T47D (cell line): ENCODE data around the gene KRTAP5-4.
A peak's percentile ranks its signal among the peaks of the same experiment; 100 is the strongest.

Experiments used
- DNase-seq, 2 experiments: peaks; one replicate each; pipeline versions ENCODE4 v3.0.0 to v3.0.0-alpha.2; 2011 to 2012; ENCODE audit warnings: low read depth in 1 of 2, low spot score in 1 of 2
- JUND ChIP-seq: IDR thresholded peaks from 2 replicates; pipeline ENCODE4 v1.6.1; 2012; ENCODE audit warnings: low read depth
- in situ Hi-C: cut with HindIII; loops from 2 replicates; pipeline ENCODE4 v1.10.0; 2016; ENCODE audit warnings: low sequenced_read_pairs, low pct_unique_long_range_greater_than_20kb

The KRTAP5-4 gene

GRCh38 chr11:1640076-1640946 lies 18.4 kb upstream of the KRTAP5-4 start:
- in situ Hi-C loops, result no loop called here
- peak; percentile 59 to 64 for DNase-seq
- no peak for TF ChIP-seq JUND

- DNase-seq, result no peak
- in situ Hi-C loops, result no loop called here
- no peak for TF ChIP-seq JUND
Observed at GRCh38 chr11:1639666-1640065, 17.7 kb upstream of the KRTAP5-4 start.

- TF ChIP-seq JUND, result no peak
- in situ Hi-C loops, result no loop called here
- no peak for DNase-seq
Observed at GRCh38 chr11:1639102-1639620, 17.2 kb upstream of the KRTAP5-4 start.

GRCh38 chr11:1638344-1638743 lies 16.4 kb upstream of the KRTAP5-4 start:
- in situ Hi-C loops, result no loop called here
- no peak for TF ChIP-seq JUND

DNA sequence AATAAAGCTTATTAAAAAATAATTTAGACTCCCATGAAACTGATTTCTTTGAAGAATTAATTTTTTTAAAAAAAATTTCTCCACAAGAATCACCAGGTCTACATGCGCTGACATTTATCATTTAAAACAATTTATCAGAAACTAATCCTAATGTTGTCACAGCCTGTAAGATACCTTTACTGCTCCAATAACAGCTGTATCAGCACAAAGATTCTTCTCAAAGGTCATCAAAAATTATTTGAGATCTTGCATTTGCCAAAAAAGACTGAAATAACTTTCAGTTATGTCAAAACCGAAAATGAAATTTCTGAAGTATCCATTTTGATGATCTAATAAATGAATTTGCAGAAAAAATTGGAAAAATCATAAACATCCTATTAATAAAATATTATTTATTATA lies 15.7 kb upstream of the KRTAP5-4 start:
- in situ Hi-C loops, result no loop called here
- no peak for DNase-seq
- no peak for TF ChIP-seq JUND

More at GRCh38 chr11:1638344-1638743, 16.4 kb upstream of the KRTAP5-4 start:
- no peak for DNase-seq

GRCh38 chr11:1636291-1636950 lies 14.5 kb upstream of the KRTAP5-4 start:
- no peak for DNase-seq
- TF ChIP-seq JUND, result no peak
- in situ Hi-C loops, result no loop called here

GRCh38 chr11:1633864-1634263 lies 11.9 kb upstream of the KRTAP5-4 start:
- TF ChIP-seq JUND, result no peak
- no peak for DNase-seq
- in situ Hi-C loops, result no loop called here

DNA sequence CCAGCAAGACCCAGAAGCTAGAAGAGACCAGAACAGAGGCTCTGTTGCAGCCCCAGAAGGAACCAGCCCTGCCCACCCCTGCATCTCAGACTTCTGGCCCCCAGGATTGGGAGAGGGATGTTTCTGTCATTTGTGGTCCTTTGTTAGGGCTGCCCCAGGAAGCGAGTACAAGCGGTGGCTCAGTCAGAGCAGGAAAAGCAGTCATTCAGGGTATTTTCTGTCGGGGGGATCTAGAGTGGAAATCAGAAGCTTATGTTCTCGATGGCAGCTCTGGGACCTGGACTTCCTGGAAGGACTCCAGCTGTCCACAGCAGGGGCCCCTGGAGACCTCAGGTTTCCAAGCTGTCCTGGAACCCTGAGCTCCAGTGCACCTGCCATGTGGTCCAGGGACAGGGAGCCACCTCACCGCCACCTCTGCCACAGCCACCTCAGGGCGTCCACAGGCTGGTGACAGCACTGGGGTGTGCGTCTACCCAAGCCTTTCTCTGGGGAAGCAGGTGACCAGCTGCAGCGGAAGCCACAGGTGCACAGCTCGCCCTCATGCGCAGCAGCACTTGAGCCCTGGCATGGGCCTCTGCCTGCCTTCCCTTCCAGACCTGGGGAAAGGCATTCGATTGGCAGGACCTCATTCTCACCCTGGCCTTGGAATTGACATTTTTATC lies 10.2 kb upstream of the KRTAP5-4 start:
- in situ Hi-C loops, result no loop called here
- TF ChIP-seq JUND, result no peak
- DNase-seq, result no peak

DNA sequence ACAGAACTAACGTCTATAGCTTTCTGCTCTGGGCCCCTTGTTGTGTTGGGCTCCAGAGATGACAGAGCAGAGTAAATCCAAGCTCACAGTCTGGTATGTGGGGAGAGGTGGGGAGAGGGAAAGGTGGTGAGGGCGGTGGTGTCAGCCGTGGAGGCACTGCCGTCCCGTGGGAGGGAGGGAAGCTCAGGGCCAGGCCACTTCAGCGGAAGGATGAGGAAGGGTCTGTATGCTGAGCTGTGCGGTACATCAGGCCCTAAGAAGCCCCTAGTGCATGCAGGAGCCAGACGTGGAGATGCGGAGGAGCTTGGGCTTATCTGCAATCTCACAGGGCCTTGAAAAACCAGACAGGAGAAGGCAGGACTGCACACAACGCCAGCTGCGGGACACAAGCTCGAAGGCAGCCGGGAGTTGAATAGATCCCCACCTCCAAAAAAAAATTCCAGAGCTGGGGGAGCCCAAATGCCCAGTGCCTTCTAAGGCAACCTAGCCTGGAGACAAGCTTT lies 9.2 kb upstream of the KRTAP5-4 start:
- TF ChIP-seq JUND, result no peak
- in situ Hi-C loops, result no loop called here
- no peak for DNase-seq

GRCh38 chr11:1630271-1630670 lies 8.3 kb upstream of the KRTAP5-4 start:
- no peak for TF ChIP-seq JUND
- no peak for DNase-seq
- in situ Hi-C loops, result no loop called here

DNA sequence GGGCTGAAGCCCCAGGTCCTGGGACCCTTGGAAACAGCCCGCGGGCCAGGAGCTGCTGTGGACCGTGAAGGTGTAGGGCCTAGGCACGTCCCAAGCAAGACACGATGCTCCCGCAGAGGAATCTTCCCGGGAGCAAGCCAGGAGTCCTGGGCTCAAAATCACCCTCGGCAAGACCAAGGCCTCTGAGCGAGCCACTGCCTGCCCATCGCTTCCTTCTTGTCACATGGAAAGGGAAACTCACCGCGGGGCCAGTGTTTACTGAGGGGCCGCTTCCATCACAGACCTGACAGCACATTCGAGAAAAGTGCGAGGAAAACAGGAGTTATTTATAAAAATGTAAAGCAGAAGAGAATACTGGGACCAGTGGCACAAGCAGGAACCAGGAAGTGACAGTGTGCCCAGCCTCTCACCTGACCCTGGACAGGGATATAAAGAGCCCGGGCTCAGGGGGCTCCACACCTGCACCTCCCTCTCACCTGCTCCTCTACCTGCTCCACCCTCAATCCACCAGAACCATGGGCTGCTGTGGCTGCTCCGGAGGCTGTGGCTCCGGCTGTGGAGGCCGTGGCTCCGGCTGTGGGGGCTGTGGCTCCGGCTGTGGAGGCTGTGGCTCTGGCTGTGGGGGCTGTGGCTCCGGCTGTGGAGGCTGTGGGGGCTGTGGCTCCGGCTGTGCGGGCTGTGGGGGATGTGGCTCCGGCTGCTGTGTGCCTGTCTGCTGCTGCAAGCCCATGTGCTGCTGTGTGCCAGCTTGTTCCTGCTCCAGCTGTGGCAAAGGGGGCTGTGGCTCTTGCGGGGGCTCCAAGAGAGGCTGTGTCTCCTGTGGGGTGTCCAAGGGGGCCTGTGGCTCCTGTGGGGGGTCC lies 7.6 kb upstream of the KRTAP5-4 start, which contains the start of gene KRTAP5-5:
TSS of gene KRTAP5-5 (plus strand) at position 450 of the 860 bp plus-strand sequence. CDS start at position 516, 66 bp downstream.
- no peak for TF ChIP-seq JUND
- in situ Hi-C loops, result no loop called here
- DNase-seq, result no peak
